Activated CD8-positive, alpha-beta memory T cell treated with anti-CD3 and anti-CD28 coated beads, Interleukin-2, amount 50 U/mL, for 4 hours (primary cell): ENCODE results near the gene SIRPD.
"Not testable (repeated sequence)": the region's sequence is repeated elsewhere in the genome, so short reads cannot be mapped to it uniquely, and the experiment has no call there.

Source experiments
- DNase-seq: peaks from one replicate; pipeline ENCODE4 v3.0.0-alpha.2; 2020

Gene SIRPD

GRCh38 chr20:1536893-1537730, 20.4 kb downstream of the SIRPD start:
- DNase-seq: no peak

DNA sequence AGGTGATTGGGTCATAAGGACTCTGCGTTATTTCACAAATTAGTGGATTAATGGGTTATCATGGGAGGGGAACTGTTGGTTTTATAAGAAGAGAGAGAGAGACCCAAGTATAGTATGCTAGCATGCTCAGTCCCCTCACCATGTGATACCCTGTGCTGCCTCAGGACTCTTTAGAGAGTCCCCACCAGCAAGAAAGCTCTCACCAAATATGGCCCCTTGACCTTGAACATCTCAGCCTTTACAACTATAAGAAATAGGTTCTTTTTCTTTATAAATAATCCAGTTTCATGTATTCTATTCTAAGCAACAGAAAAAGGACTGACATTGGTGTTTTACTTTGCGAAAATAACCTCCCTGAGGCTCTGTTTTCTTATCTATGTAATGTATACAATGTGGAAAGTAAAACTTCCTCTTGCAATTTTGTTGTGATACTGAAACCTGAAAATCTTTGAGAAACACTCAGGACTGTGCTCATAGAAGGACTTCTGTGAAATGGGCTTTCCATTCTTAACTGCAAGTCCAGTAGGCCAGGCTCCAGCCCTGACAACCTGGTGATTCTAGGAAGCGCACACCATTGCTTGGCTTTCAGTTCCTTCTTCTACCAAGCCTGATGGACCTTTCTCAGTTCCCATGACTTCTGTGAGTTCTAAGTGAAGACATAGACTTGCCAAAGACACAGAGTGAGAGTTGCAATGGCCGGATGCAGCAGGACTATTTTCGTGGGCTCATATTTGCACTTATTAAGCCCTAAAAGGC, 21.9 kb downstream of the SIRPD start:
- no peak for DNase-seq

GRCh38 chr20:1534526-1534925, 23.0 kb downstream of the SIRPD start:
- DNase-seq: no peak

DNA sequence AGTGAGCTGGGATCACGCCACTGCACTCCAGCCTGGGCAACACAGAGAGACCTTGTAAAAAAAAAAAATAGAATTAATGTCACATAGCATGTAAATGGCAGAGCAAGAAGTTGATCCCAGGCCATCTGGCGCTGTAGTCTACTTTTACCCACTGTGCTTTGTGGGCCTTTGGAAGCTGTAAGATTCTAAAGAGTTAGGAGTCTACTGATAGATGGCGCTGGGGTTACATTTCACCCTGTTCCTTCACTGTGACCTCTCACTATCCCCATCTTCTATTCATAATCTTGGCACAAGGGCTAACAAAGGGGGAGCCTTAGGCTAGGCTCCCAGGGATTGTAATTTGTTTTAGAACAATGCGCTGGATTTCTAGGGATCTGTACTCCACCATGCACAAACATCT, 24.4 kb downstream of the SIRPD start:
- DNase-seq: no peak

DNA sequence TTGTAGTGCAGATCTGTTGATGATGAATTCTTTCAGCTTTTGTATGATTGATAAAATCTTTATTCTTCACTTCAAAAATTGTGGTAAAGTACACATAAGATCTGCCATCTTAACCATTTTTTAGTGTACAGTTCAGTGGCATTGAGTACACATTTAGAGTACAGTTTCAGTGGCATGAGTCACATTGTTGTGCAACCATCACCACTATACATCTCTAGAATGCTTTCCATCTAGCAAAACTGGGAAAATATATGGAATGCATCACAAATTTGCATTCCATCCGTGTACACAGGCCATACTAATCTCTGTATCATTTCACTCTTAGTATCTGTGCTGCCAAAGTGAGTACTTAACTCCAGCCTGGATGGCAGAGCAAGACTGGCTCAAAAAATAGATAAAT, 28.7 kb downstream of the SIRPD start:
- DNase-seq: no peak

GRCh38 chr20:1527923-1528322, 29.6 kb downstream of the SIRPD start:
- DNase-seq: no peak

- no peak for DNase-seq
Measured at GRCh38 chr20:1526896-1527295, 30.6 kb downstream of the SIRPD start.

DNA sequence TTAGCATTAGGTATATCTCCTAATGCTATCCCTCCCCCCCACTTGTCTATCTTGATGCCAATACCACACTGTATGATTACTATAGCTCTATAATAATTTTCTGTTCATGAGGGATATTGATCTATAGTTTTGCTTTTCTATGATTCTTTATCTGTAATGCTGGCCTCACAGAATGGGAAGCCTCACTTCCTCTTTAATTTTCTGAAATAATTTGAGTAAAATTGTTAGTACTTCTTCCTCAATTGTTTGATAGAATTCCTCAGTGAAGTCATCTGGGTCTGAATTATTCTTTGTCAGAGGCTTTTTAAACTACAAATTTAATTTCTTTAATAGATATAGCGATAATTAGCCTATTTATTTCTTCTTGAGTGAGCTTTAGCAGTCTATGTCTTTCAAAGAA, 31.2 kb downstream of the SIRPD start:
- no peak for DNase-seq

- no peak for DNase-seq
Measured at GRCh38 chr20:1524004-1524403, 33.5 kb downstream of the SIRPD start.

DNA sequence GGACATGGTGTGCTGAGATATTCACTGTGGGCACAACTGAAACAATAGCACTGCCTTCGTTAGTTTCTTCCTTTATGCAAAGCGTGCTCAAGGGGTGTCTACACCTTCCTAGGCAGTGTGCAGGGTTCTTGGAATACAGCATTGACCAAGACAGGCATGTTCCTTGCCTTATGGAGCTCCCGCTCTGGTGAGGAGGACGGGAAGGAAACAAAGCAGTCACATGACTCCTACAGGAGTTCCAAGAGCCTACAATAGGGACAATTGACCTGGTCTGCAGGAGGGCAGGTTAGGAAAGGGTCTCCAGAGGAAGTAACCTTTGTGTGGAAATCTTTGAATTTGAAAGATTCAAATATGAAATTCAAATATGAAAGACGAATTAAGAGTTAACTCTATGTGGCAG, 40.5 kb downstream of the SIRPD start:
- no peak for DNase-seq

DNA sequence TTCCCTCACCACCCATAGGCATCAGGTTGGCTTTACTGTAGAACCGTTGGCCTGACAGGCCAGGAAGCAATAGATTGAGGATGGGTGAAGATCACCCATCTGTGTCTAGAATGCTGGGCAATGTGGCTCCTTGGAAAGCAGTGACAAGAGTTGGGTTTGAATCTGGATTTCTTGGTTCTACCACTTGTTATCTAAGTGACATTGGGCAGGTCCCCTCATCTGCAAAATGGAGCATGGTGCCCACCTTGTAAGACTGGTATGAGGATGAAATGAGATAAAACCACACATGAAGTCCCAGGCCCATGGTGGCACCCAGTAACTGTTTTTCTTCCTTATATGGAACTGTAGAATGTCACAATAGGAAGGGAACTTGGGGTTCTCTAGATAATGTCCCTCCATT, 43.7 kb downstream of the SIRPD start:
- DNase-seq: no peak

DNA sequence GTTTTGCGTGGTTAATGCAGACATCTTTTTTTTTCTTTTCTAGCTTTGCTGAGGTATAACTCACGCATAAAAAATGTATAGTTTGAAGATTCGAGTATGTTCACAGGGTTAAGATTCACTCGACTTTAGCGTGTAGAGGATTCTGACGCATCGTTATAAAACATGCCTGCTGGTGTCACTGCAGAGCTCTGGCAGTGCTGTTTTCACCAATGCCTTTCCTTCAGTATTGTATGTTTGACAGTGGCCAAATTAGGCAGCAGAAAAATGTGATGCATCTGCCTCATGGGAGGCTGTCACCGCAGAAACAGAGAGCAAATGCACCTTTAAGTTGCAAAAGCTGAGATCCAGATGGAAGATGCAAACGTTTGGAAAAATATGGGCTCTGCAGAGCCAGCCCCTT, 48.3 kb downstream of the SIRPD start:
- peak; percentile 36 for DNase-seq

GRCh38 chr20:1508574-1508973, 48.9 kb downstream of the SIRPD start:
- no peak for DNase-seq

DNA sequence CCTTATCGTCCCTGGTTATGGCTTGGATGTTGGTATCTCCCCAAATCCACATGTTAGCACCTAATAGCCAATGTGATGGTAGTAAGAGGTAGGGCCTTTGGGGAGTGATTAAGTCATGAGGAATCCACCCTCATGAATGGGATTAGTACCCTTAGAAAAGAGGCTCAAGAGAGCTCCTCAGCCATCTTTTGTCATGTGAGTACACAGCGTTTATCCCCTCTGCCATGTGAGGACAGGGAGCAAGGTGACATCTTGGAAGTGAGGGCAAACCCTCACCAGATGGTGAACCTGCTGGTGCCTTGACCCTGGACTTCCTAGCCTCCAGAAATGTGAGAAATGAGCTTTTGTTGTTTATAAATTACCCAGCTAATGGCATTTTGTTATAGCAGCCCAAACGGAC, 50.2 kb downstream of the SIRPD start:
- no peak for DNase-seq

- DNase-seq: no peak
Measured at GRCh38 chr20:1505871-1506270, 51.6 kb downstream of the SIRPD start.

- DNase-seq: no peak
Measured at GRCh38 chr20:1505361-1505760, 52.1 kb downstream of the SIRPD start.

- DNase-seq: peak; percentile 75
Measured at GRCh38 chr20:1503564-1504227, 53.8 kb downstream of the SIRPD start.

GRCh38 chr20:1500496-1500895, 57.0 kb downstream of the SIRPD start:
- no peak for DNase-seq

GRCh38 chr20:1499528-1500420, 57.7 kb downstream of the SIRPD start:
- DNase-seq: no peak

- not testable (repeated sequence) for DNase-seq
Measured at GRCh38 chr20:1497371-1497770, 60.1 kb downstream of the SIRPD start.

- DNase-seq: no peak
Measured at GRCh38 chr20:1496930-1497329, 60.6 kb downstream of the SIRPD start.

DNA sequence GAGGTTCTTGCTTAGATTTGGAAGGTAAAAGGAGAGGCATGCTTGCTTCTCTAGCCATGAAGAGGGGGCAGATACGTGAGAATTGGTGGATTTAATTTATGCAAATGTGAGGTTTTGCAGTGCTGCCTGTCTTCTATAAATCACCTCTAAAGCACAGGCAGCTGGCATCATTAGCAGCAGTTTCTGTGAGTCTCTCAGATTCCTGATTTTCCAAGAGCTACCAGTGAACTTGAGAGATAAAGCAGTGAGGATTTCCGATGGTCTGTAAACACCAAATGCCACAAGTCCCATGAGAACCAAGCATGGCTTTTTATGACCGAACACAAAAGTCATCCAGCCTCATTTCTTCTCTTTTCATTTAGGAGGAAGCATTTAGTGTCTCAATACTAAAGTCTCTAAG, 63.1 kb downstream of the SIRPD start:
- DNase-seq: no peak

DNA sequence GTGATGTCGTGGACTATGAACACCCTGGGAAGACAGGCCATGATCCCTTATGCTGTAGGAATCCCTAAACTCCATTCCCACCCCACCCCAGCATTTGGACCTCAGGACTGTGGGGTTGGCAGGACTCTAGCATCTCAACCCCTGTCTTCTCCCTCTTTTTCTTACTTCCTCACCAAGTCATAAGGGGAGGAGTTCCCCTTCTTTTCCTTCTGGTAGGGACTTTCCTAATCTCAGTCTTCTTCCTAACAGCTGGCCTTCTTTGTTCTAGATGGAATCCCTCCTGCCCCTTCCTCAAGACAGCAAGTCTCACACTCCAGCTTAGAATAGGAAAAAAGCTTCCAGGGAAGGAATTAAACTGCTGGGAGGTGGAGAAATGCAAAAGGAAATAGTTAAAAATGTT, 64.0 kb downstream of the SIRPD start:
- no peak for DNase-seq
